ENCODE results near the gene SNN. TPM values are rescaled to one million over a fixed set of nuclear protein-coding genes. Genes with fewer than 3 reads are reported as not detected.
A peak's percentile ranks its signal among the peaks of the same experiment; 100 is the strongest.

SNN gene
- total and polyA plus RNA-seq, 9 of the 15 experiments (the other 6 are each of a cell fraction or from before 2014, with no cell fraction given) = 0.07 to 2.9 (median 1.9) TPM

- TF ChIP-seq MYNN (IDR thresholded peaks at IDR 0.05) (no peak), MYNN (CRISPR knock-in tag; IDR thresholded peaks at IDR 0.05) (no peak), HMBOX1 (IDR thresholded peaks at IDR 0.05) (no peak), CBX8 (IDR thresholded peaks at IDR 0.05; ENCODE audit: borderline replicate concordance, extremely low read depth, low read depth, low read length, poor library complexity, severe bottlenecking) (no peak), IFI16 (CRISPR knock-in tag; IDR thresholded peaks at IDR 0.05) (no peak), ZNF239 (CRISPR knock-in tag; IDR thresholded peaks at IDR 0.05) (peak; percentile 41; the same call in 1 of the 2 replicates), SRSF9 (IDR thresholded peaks at IDR 0.05; ENCODE audit: borderline replicate concordance, low read depth, low read length) (no peak), CHCHD3 (CRISPR knock-in tag; IDR thresholded peaks at IDR 0.05) (no peak), ZNF79 (CRISPR knock-in tag; IDR thresholded peaks at IDR 0.05; ENCODE audit: low read depth) (peak; percentile 72), PTRF (tag; IDR thresholded peaks at IDR 0.05) (peak; percentile 75), E2F3 (CRISPR knock-in tag; IDR thresholded peaks at IDR 0.05) (0 out of 2 replicates have a peak, but pooled peaks have one; percentile 27), TEAD1 (CRISPR knock-in tag; IDR thresholded peaks at IDR 0.05) (0 out of 4 replicates have a peak, but pooled peaks of 1 of the 2 experiments have one; percentile 39), HIVEP1 (CRISPR knock-in tag; IDR thresholded peaks at IDR 0.05) (0 out of 2 replicates have a peak, but pooled peaks have one; percentile 48), HDAC8 (tag; IDR thresholded peaks at IDR 0.05) (peak; percentile 44; the same call in 1 of the 2 replicates), PTTG1 (tag; IDR thresholded peaks at IDR 0.05; ENCODE audit: low read depth) (peak; percentile 69; the same call in 1 of the 2 replicates), DDX20 (tag; IDR thresholded peaks at IDR 0.05; ENCODE audit: low read depth) (peak; percentile 68; the same call in 1 of the 2 replicates), NCOA2 (IDR thresholded peaks at IDR 0.05; ENCODE audit: partially characterized antibody in 2 of 2) (no peak), SMAD1 (IDR thresholded peaks at IDR 0.05; ENCODE audit: low read depth, low read length, partially characterized antibody) (no peak), ZC3H8 (IDR thresholded peaks at IDR 0.05) (no peak), ATF1 (CRISPR knock-in tag; IDR thresholded peaks at IDR 0.05) (no peak), ATF1 (tag; IDR thresholded peaks at IDR 0.05) (no peak), SRSF3 (IDR thresholded peaks at IDR 0.05; ENCODE audit: insufficient read depth, low read length) (no peak)
- TF ChIP-seq, protein P1, sequence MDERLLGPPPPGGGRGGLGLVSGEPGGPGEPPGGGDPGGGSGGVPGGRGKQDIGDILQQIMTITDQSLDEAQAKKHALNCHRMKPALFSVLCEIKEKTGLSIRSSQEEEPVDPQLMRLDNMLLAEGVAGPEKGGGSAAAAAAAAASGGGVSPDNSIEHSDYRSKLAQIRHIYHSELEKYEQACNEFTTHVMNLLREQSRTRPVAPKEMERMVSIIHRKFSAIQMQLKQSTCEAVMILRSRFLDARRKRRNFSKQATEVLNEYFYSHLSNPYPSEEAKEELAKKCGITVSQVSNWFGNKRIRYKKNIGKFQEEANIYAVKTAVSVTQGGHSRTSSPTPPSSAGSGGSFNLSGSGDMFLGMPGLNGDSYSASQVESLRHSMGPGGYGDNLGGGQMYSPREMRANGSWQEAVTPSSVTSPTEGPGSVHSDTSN (CRISPR knock-in tag; IDR thresholded peaks at IDR 0.05; ENCODE audit: low read depth) = no peak
- TF ChIP-seq, protein P1 (tag; conservative IDR thresholded peaks at IDR 0.05; ENCODE audit: low read depth) = no peak
These were observed 35.1 kb upstream of the SNN start (continued) for GRCh38 chr16:11633113-11633512.

Data from K562 (cell line).